HCT116 (cell line): ENCODE measurements around the gene PDK4. TPM values are rescaled to one million over a fixed set of nuclear protein-coding genes. Genes with fewer than 3 reads are reported as not detected.

Source experiments
- ATAC-seq: fragments of 200-7000 bp; cut with Tn5 transposase; 2 replicates; pipeline ENCODE4 v1.9.1; 2020; ENCODE audit warnings: mild to moderate bottlenecking, moderate library complexity
- BruUV-seq: library from RNA; stranded (reverse); fragments of 400-500 nt; replicated peaks from 2 replicates; lab custom pipeline; 2021; lab: Mats Ljungman, UMichigan
- CTCF ChIA-PET: fragments of 300-600 bp; sonication (Branson Sonifier 250); formaldehyde crosslinking; loops from one replicate; lab custom pipeline; 2021; ENCODE audit warnings: antibody characterized with exemption; lab: Charles Lee
- POLR2A ChIA-PET: fragments of 300-600, 350-600 bp; sonication (Branson Sonifier 250); formaldehyde crosslinking; loops from one replicate; lab custom pipeline; 2021; ENCODE audit warnings: antibody characterized with exemption; lab: Charles Lee
- RAD21 ChIA-PET, 2 experiments: fragments of 300-600 bp; sonication (Branson Sonifier 250); formaldehyde crosslinking; loops; one replicate each; lab custom pipeline; 2023; ENCODE audit warnings: low total read pairs in 2 of 2; ENCODE audit not compliant: uncharacterized antibody in 2 of 2, unreplicated experiment in 2 of 2, low non-redundant PET in 1 of 2; lab: Charles Lee
- DNase-seq: peaks from one replicate; pipeline ENCODE4 v3.0.0-alpha.2; 2010; ENCODE audit warnings: low read depth, low spot score
- H2AFZ ChIP-seq: fragments of 200-600 bp; shearing (Covaris generic), sonication (generic); 2 replicates; pipeline ENCODE4 v1.6.1; 2017; ENCODE audit warnings: low read depth, mixed run types, mixed read lengths, antibody characterized with exemption, low read length; ENCODE audit not compliant: poor library complexity, severe bottlenecking
- H3K27ac ChIP-seq: 2 replicates; pipeline ENCODE4 v1.5.1; 2012; ENCODE audit warnings: low read depth, low read length
- H3K27me3 ChIP-seq: fragments of 200-600 bp; sonication (generic); 2 replicates; pipeline ENCODE4 v1.6.1; 2016; ENCODE audit warnings: mixed run types, low read length, mixed read lengths; ENCODE audit not compliant: insufficient read depth
- H3K36me3 ChIP-seq, 2 experiments: fragments of 200-500 bp in 1 of 2; fragments of 200-600 bp in 1 of 2; sonication (Bioruptor generic) in 1 of 2; sonication (generic) in 1 of 2; 2 replicates each; pipeline versions ENCODE4 v1.5.1 to v1.6.1; 2014 to 2016; ENCODE audit warnings: low read length in 2 of 2, inconsistent platforms in 1 of 2, mixed read lengths in 1 of 2, mixed run types in 1 of 2; ENCODE audit not compliant: insufficient read depth in 2 of 2, control insufficient read depth in 1 of 2
- H3K4me1 ChIP-seq, 2 experiments: fragments of 200-600 bp in 1 of 2; sonication (generic) in 1 of 2; 2 replicates each; pipeline versions ENCODE4 v1.5.1 to v1.6.1; 2012 to 2017; ENCODE audit warnings: low read length in 2 of 2, inconsistent platforms in 1 of 2, mild to moderate bottlenecking in 1 of 2, mixed read lengths in 1 of 2, mixed run types in 1 of 2, moderate library complexity in 1 of 2; ENCODE audit not compliant: insufficient read depth in 2 of 2, control insufficient read depth in 1 of 2
- H3K4me2 ChIP-seq: fragments of 200-600 bp; sonication (generic); 2 replicates; pipeline ENCODE4 v1.6.1; 2017; ENCODE audit warnings: mixed run types, low read length, mixed read lengths
- H3K4me3 ChIP-seq, 2 experiments: fragments of 200-600 bp in 1 of 2; sonication (generic) in 1 of 2; replicated peaks in 1 of 2; 2 replicates each; pipeline ENCODE4 v1.5.1; 2011 to 2016; ENCODE audit warnings: low read length in 2 of 2, control low read depth in 1 of 2, low read depth in 1 of 2, mild to moderate bottlenecking in 1 of 2, mixed read lengths in 1 of 2, mixed run types in 1 of 2
- H3K79me2 ChIP-seq: fragments of 200-600 bp; sonication (generic); 2 replicates; pipeline ENCODE4 v1.6.1; 2017; ENCODE audit warnings: mild to moderate bottlenecking, mixed run types, low read length, moderate library complexity, mixed read lengths; ENCODE audit not compliant: insufficient read depth
- H3K9ac ChIP-seq: fragments of 200-600 bp; sonication (generic); 2 replicates; pipeline ENCODE4 v1.6.1; 2016; ENCODE audit warnings: low read length, mixed read lengths
- H3K9me2 ChIP-seq: fragments of 200-600 bp; sonication (generic), shearing (Covaris generic); 2 replicates; pipeline ENCODE4 v1.6.1; 2017; ENCODE audit warnings: mixed run types, mild to moderate bottlenecking, moderate library complexity; ENCODE audit not compliant: insufficient read depth
- H3K9me3 ChIP-seq, 2 experiments: fragments of 200-500 bp in 1 of 2; fragments of 200-600 bp in 1 of 2; sonication (Bioruptor generic) in 1 of 2; sonication (generic) in 1 of 2; 2 replicates each; pipeline ENCODE4 v1.6.1; 2014 to 2017; ENCODE audit warnings: low read length in 2 of 2, mixed read lengths in 2 of 2, inconsistent platforms in 1 of 2, low read depth in 1 of 2, mild to moderate bottlenecking in 1 of 2, mixed run types in 1 of 2, moderate library complexity in 1 of 2; ENCODE audit not compliant: control insufficient read depth in 1 of 2, insufficient read depth in 1 of 2
- H4K20me1 ChIP-seq: fragments of 200-600 bp; sonication (generic), shearing (Covaris generic); 2 replicates; pipeline ENCODE4 v1.6.1; 2017; ENCODE audit warnings: mixed run types, mild to moderate bottlenecking, moderate library complexity; ENCODE audit not compliant: insufficient read depth
- CEBPB ChIP-seq: IDR thresholded peaks from 2 replicates; pipeline ENCODE4 v1.6.1; 2012; ENCODE audit warnings: low read depth
- EGR1 ChIP-seq: IDR thresholded peaks from 2 replicates; pipeline ENCODE4 v1.6.1; 2012; ENCODE audit warnings: low read depth
- ELF1 ChIP-seq: IDR thresholded peaks from 2 replicates; pipeline ENCODE4 v1.6.1; 2012; ENCODE audit warnings: low read depth, borderline replicate concordance
- EZH2phosphoT487 ChIP-seq: fragments of 200-600 bp; IDR thresholded peaks from 2 replicates; pipeline ENCODE4 v1.6.1; 2018; ENCODE audit warnings: antibody characterized with exemption, borderline replicate concordance
- FOSL1 ChIP-seq: IDR thresholded peaks from 2 replicates; pipeline ENCODE4 v1.6.1; 2012; ENCODE audit warnings: low read depth
- POLR2A ChIP-seq: IDR thresholded peaks from 2 replicates; pipeline ENCODE4 v1.7.0; 2011; ENCODE audit warnings: borderline replicate concordance; ENCODE audit not compliant: insufficient read depth, insufficient read length; ENCODE audit errors: extremely low read depth
- POLR2AphosphoS5 ChIP-seq: IDR thresholded peaks from 2 replicates; pipeline ENCODE4 v1.6.1; 2011; ENCODE audit warnings: mild to moderate bottlenecking, low read depth, low read length, moderate library complexity
- RAD21 ChIP-seq: IDR thresholded peaks from 2 replicates; pipeline ENCODE4 v1.6.1; 2012; ENCODE audit warnings: low read depth, mild to moderate bottlenecking
- SIN3A ChIP-seq: IDR thresholded peaks from 2 replicates; pipeline ENCODE4 v1.6.1; 2012; ENCODE audit warnings: low read depth
- SP1 ChIP-seq: IDR thresholded peaks from 2 replicates; pipeline ENCODE4 v1.6.1; 2012; ENCODE audit warnings: low read depth
- TCF7L2 ChIP-seq: IDR thresholded peaks from 2 replicates; pipeline ENCODE4 v1.7.0; 2011; ENCODE audit warnings: borderline replicate concordance, inconsistent platforms; ENCODE audit not compliant: insufficient read depth, insufficient read length; ENCODE audit errors: extremely low read depth
- ZNF274 ChIP-seq: fragments of 200-500 bp; sonication (Bioruptor generic); IDR thresholded peaks from 2 replicates; pipeline ENCODE4 v1.6.1; 2014; ENCODE audit warnings: mild to moderate bottlenecking, low read depth, low read length, inconsistent platforms
- intact Hi-C: fragments of 100-400 bp; cut with micrococcal nuclease; formaldehyde crosslinking; loops from 2 replicates; pipeline ENCODE4 v1.10.0; 2022
- total RNA-seq: library from RNA; stranded (reverse); gene quantifications from one replicate; pipeline ENCODE4 v1.2.1, GENCODE V29; 2021; ENCODE audit not compliant: unreplicated experiment
- TF ChIP-seq, protein P1 (sequence below), 3 experiments: fragments of 200-600 bp in 1 of 3; sonication (generic) in 1 of 3; IDR thresholded peaks in 2 of 3; conservative IDR thresholded peaks in 1 of 3; 2 replicates each; pipeline ENCODE4 v1.5.1; 2012 to 2017; ENCODE audit warnings: low read depth in 2 of 3, low read length in 2 of 3, antibody characterized with exemption in 1 of 3, borderline replicate concordance in 1 of 3, control low read depth in 1 of 3, mild to moderate bottlenecking in 1 of 3, mixed read lengths in 1 of 3, mixed run types in 1 of 3, moderate library complexity in 1 of 3; ENCODE audit not compliant: insufficient read depth in 1 of 3
- TF ChIP-seq, protein P2 (sequence below): IDR thresholded peaks from 2 replicates; pipeline ENCODE4 v1.6.1; 2012

Gene PDK4
- total RNA-seq, 1 experiment from 2014 or later, result 2.1 TPM

DNA sequence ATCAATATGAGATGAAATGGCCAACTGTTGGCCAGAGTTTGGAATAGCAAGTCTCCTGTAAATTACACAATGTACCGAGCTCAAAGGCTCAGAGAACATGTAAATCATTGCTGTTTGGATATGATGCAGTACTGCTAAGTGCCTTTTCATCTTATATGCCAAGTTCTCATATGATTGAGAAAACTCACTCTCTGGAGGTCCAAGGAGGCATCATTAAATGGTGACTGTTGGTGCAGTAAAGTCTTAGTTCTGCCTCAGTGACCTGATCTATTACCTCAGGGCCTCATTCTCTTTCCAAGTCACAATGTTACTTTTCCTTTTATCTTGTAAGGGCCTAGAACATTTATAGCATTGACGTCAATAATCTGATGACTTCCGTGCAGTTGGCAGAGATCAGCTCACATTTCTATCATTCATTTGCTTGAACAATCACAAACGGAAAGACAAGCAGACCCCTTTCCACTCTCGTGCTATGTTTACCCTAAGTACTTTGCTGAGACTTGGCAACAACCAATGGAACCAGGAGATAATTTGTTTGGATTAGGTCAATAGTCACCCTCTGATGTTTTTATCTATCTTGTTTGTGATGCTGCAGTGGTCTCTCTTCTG lies 32.6 kb upstream of the PDK4 start:
- no peak for ATAC-seq
- intact Hi-C loops, result no loop called here
- no peak for DNase-seq
- Histone ChIP-seq H3K9me3 (no peaks in the 10 kb centered on the region), H3K4me3 (no peak overlapping the region), H2AFZ (no peak overlapping the region), H4K20me1 (no peaks in the 10 kb centered on the region), H3K9me2 (no peaks in the 10 kb centered on the region), H3K9ac (no peak overlapping the region), H3K36me3 (no peaks in the 10 kb centered on the region), H3K27me3 (no peaks in the 10 kb centered on the region), H3K4me2 (no peak overlapping the region), H3K4me1 (no peaks in the 10 kb centered on the region), H3K27ac (no peak overlapping the region), H3K79me2 (no peaks in the 10 kb centered on the region)
- no TSS peak for BruUV-seq
- ChIA-PET RAD21 (no interaction called here), CTCF (interaction anchor here (0.8 kb wide), 1 partner anchor 61 kb away, joined by 3 read pairs; no protein-coding TSS in a partner anchor), POLR2A (no interaction called here)
- TF ChIP-seq SP1, result no peak
- no peak for TF ChIP-seq RAD21
- no peak for TF ChIP-seq TCF7L2
- TF ChIP-seq FOSL1, result no peak
- TF ChIP-seq, protein P1, sequence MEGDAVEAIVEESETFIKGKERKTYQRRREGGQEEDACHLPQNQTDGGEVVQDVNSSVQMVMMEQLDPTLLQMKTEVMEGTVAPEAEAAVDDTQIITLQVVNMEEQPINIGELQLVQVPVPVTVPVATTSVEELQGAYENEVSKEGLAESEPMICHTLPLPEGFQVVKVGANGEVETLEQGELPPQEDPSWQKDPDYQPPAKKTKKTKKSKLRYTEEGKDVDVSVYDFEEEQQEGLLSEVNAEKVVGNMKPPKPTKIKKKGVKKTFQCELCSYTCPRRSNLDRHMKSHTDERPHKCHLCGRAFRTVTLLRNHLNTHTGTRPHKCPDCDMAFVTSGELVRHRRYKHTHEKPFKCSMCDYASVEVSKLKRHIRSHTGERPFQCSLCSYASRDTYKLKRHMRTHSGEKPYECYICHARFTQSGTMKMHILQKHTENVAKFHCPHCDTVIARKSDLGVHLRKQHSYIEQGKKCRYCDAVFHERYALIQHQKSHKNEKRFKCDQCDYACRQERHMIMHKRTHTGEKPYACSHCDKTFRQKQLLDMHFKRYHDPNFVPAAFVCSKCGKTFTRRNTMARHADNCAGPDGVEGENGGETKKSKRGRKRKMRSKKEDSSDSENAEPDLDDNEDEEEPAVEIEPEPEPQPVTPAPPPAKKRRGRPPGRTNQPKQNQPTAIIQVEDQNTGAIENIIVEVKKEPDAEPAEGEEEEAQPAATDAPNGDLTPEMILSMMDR (IDR thresholded peaks at IDR 0.05 in 2 of 3, conservative IDR thresholded peaks at IDR 0.05 in 1 of 3; ENCODE audit: borderline replicate concordance in 1 of 3, insufficient read depth in 1 of 3, low read depth in 2 of 3, low read length in 2 of 3), result no peak
- TF ChIP-seq EGR1, result no peak
- no peak for TF ChIP-seq POLR2A
- TF ChIP-seq CEBPB, result no peak
- no peak for TF ChIP-seq EZH2phosphoT487
- no peak for TF ChIP-seq ELF1
- TF ChIP-seq, protein P2, sequence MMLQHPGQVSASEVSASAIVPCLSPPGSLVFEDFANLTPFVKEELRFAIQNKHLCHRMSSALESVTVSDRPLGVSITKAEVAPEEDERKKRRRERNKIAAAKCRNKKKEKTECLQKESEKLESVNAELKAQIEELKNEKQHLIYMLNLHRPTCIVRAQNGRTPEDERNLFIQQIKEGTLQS, result no peak
- TF ChIP-seq ZNF274, result no peak
- TF ChIP-seq SIN3A, result no peak
- no peak for TF ChIP-seq POLR2AphosphoS5
